ENCODE results near the gene ABL1.

DNA sequence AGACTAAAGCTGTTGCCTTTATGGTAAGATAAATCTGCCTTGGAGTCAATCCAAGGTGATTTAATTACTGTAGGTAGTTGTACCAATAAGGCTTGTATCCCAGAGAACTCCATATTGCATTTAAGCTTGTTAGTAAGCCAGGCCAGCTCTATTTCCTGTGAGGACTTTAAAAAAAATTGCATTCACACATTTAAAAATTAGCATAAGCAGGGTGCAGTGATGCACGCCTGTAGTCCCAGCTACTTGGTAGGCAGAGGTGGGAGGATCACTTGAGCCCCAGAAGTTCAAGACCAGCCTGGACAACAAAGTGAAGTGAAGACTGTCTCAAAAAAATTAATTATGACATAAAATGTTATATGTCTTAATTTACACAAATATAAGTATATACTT lies 28.7 kb upstream of the ABL1 start:
- TF ChIP-seq GATA2 (IDR thresholded peaks at IDR 0.05; ENCODE audit: low read depth, low read length) (no peak), GATA3 (IDR thresholded peaks at IDR 0.05; ENCODE audit: low read depth, low read length) (no peak)
